A549 (cell line): ENCODE data around the gene GRM7.

ENCODE experiments used
- CEBPB ChIP-seq, 2 experiments: fragments of >200 bp in 1 of 2; sonication (Bioruptor Twin) in 1 of 2; formaldehyde crosslinking in 1 of 2; IDR thresholded peaks; 2 replicates each; pipeline ENCODE4 v1.6.1; 2012 to 2016
- CTCF ChIP-seq: fragments of >200 bp; sonication (Bioruptor Twin); formaldehyde crosslinking; IDR thresholded peaks from 3 replicates; pipeline ENCODE4 v1.5.1; 2016
- EHMT2 ChIP-seq: fragments of 200-600 bp; sonication (generic); IDR thresholded peaks from 2 replicates; pipeline ENCODE4 v1.6.1; 2016; ENCODE audit warnings: antibody characterized with exemption, low read depth, mild to moderate bottlenecking, moderate library complexity
- HOXA7 ChIP-seq: fragments of 250-450 bp; sonication (Bioruptor Pico); IDR thresholded peaks from 2 replicates; pipeline ENCODE4 v1.5.0; 2020; ENCODE audit warnings: mild to moderate bottlenecking, moderate library complexity
- JUN ChIP-seq, 2 experiments: fragments of >200 bp; sonication (Bioruptor Twin); formaldehyde crosslinking; IDR thresholded peaks; 2 replicates in 1 of 2; 3 replicates in 1 of 2; pipeline ENCODE4 v1.6.1; 2016 to 2017
- KDM1A ChIP-seq: fragments of 200-600 bp; sonication (generic); IDR thresholded peaks from 2 replicates; pipeline ENCODE4 v1.6.1; 2016; ENCODE audit warnings: low read depth, mild to moderate bottlenecking
- NFE2L2 ChIP-seq: fragments of 150-350 bp; conservative IDR thresholded peaks from 2 replicates; pipeline ENCODE4 v1.6.1; 2014; ENCODE audit warnings: low read length
- POLR2A ChIP-seq: IDR thresholded peaks from 2 replicates; pipeline ENCODE4 v1.6.1; 2012; ENCODE audit warnings: mild to moderate bottlenecking, low read length
- RNF2 ChIP-seq: fragments of 200-600 bp; sonication (generic); IDR thresholded peaks from 2 replicates; pipeline ENCODE4 v1.6.1; 2016; ENCODE audit warnings: low read depth, mild to moderate bottlenecking, antibody characterized with exemption, moderate library complexity, borderline replicate concordance
- TP53 ChIP-seq: fragments of 250-450 bp; sonication (Bioruptor Pico); IDR thresholded peaks from 2 replicates; pipeline ENCODE4 v1.5.0; 2021; ENCODE audit warnings: mild to moderate bottlenecking, moderate library complexity

GRCh38 chr3:7518456-7518855, 657.5 kb downstream of the GRM7 start:
- TF ChIP-seq TP53 (CRISPR knock-in tag) (no peak), CTCF (no peak), CEBPB (IDR thresholded peaks at IDR 0.05) (no peak), HOXA7 (no peak), KDM1A (no peak), NFE2L2 (no peak), POLR2A (no peak), RNF2 (no peak), JUN (IDR thresholded peaks at IDR 0.05) (no peak), EHMT2 (no peak)
